Stimulated activated CD8-positive, alpha-beta memory T cell treated with anti-CD3 and anti-CD28 coated beads, Interleukin-12 subunit alpha, Interleukin-12 subunit beta, amount 100 ng/mL, for 24 hours (primary cell): ENCODE results near the gene PSMB3.
A peak's percentile ranks its signal among the peaks of the same experiment; 100 is the strongest.
"Not testable (repeated sequence)": the region's sequence is repeated elsewhere in the genome, so short reads cannot be mapped to it uniquely, and the experiment has no call there.

Experiments
- DNase-seq: peaks from one replicate; pipeline ENCODE4 v3.0.0-alpha.2; 2020; ENCODE audit errors: extremely low read depth

Gene PSMB3

DNA sequence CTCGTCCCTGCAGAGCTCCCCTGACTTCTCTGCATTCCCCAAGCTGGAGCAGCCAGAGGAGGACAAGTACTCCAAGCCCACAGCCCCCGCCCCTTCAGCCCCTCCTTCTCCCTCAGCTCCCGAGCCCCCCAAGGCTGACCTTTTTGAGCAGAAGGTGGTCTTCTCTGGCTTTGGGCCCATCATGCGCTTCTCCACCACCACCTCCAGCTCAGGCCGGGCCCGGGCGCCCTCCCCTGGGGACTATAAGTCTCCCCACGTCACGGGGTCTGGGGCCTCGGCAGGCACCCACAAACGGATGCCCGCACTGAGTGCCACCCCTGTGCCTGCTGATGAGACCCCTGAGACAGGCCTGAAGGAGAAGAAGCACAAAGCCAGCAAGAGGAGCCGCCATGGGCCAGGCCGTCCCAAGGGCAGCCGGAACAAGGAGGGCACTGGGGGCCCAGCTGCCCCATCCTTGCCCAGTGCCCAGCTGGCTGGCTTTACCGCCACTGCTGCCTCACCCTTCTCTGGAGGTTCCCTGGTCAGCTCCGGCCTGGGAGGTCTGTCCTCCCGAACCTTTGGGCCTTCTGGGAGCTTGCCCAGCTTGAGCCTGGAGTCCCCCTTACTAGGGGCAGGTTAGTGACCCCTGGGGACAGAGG, 36.1 kb upstream of the PSMB3 start:
- no peak for DNase-seq

DNA sequence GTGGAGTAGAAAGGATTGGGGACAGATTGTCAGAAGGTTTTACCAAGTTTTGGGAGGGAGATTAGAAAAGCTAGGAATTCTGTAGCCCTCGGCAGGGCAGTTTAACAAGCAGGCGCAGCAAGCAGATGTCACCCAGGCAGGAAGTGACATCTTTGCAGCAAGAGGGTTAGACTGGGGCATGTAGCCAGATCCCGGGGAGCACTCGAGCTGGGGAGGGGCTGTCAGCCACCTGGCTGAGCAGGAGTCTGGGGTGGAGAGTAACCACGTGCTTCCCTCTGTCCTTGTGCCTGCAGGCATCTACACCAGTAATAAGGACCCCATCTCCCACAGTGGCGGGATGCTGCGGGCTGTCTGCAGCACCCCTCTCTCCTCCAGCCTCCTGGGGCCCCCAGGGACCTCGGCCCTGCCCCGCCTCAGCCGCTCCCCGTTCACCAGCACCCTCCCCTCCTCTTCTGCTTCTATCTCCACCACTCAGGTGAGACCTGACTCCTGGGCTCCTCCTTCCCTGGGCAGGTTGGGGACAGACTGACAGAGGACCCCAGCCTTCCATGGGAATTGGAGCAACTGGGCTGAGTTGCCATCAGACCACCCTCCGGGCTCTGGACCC, 35.3 kb upstream of the PSMB3 start:
- DNase-seq: no peak

DNA sequence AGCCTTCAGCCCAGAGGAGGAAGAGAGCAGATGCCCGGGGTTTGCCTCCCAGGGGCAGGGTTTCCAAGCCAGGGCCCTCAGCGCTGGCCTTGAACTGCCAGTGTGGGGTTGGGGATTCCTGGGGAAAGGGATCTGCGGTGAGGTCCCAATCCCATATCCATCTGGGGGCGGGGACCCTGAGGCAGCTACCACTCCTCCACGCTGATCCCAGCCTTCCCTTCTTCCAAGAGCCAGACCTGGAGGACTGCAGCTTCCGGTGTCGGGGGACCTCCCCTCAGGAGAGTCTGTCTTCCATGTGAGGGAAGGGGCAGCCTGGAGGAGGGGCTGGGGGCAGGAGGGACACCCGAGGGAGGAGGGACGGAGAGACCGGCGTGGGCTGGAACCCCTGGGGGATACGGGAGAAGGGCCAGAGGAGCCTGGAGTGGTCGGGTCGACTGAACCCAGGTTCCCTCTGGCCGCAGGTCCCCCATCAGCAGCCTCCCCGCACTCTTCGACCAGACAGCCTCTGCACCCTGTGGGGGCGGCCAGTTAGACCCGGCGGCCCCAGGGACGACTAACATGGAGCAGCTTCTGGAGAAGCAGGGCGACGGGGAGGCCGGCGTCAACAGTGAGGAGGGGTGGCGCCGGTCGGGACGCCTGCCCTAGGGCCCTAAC, 33.1 kb upstream of the PSMB3 start:
- DNase-seq: no peak

DNA sequence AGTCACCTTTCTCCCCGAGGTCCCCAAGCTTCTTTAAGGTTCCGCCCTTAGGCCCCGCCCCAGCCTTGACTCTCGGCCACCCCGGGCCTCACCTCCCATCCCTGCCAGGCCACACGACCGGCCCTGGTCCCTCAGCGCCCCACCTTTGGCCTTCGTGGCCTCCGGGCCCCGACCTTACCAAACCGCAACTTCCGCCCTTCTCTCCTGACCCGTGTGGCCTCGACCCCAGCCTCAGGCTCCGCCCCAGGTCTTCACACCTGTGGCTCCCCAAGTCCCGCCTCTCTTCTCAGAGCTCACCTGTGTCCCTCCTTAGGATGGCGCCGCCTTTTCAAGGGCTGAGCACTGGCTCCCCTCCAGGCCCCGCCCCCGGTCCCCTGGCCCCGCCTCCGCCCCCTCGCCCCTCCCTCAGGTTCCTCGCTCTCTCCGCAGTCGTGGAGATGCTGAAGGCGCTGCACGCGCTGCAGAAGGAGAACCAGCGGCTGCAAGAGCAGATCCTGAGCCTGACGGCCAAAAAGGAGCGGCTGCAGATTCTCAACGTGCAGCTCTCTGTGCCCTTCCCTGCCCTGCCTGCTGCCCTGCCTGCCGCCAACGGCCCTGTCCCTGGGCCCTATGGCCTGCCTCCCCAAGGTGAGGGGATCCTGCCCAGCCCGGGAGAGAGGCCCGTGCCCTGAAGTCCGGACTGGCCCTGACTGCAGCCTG, 32.4 kb upstream of the PSMB3 start:
- no peak for DNase-seq

- no peak for DNase-seq
Measured at GRCh38 chr17:38720941-38721340, 31.6 kb upstream of the PSMB3 start.

DNA sequence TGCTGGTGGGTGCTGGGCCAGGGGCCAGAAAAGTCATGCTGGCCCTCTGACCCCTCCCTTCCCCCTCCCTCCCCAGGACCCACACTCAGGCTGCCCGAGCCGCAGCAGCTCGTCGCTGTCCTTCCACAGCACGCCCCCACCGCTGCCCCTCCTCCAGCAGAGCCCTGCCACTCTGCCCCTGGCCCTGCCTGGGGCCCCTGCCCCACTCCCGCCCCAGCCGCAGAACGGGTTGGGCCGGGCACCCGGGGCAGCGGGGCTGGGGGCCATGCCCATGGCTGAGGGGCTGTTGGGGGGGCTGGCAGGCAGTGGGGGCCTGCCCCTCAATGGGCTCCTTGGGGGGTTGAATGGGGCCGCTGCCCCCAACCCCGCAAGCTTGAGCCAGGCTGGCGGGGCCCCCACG, 30.7 kb upstream of the PSMB3 start:
- DNase-seq: no peak

- no peak for DNase-seq
Measured at GRCh38 chr17:38724337-38724988, 28.1 kb upstream of the PSMB3 start.

DNA sequence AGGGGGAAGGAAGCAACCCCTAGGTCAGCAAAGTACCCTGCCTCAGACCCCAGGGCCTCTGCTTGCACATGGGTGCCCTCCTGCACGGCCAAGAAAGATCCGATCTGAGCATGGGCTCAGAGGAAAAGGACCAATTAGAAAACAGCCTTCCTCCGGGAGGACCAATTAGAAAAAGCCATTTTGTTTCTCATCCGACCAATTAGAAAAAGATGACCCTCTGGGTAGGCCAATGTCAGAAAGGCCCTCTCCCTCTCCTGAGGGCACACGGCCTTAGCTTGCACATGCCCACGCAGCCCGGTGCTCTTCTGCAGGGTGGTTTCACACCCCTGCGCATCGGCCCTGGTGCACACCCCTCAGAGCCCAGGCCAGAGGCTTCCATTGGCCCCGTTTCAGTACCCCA, 27.5 kb upstream of the PSMB3 start:
- DNase-seq: no peak

DNA sequence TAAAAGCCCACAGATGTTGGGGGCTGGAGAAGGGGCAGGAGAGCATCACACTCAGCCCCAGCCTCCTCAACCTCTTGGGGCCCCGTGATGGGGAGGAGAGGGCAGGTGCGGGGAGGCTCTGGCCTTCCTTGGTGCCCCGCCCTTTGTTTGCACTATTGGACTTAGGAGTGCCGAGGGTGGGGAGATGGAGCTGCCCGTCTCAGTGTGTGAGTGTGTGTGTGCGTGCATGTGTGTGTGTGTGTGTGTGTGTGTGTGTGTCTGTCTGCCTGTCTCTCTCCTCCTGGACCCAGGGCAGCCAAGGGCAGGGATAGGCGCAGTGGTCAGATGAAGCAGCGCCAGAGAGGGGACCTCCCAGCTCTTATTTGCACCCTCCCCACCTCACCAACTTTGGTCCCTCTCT, 26.4 kb upstream of the PSMB3 start:
- DNase-seq: not testable (repeated sequence)

DNA sequence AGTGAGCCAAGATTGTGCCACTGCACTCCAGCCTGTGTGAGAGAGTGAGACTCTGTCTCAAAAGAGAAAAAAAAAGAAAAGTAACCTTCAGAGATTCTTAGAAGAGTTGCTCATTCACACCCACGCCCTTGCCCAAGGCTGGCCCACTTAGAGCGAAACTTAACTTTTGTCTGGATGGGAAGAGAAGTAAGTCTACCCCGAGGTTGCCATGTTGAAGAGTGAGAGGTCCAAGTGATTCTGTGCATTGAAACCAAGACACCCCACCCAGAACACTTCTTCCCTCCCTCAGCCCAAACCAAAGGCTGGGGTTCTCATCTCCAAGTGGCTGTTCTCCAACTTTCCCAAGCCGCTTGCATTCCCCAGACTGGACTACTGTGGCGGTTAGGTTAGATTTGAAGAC, 24.8 kb upstream of the PSMB3 start:
- no peak for DNase-seq

GRCh38 chr17:38728290-38728831, 24.2 kb upstream of the PSMB3 start:
- DNase-seq: no peak

- no peak for DNase-seq
Measured at GRCh38 chr17:38729368-38729885, 23.1 kb upstream of the PSMB3 start.

- DNase-seq: peak; percentile 77
Measured at GRCh38 chr17:38729886-38730525, 22.5 kb upstream of the PSMB3 start, which contains the start of gene CISD3. Gene CISD3 (plus strand): TSS chr17:38730341. CDS start chr17:38730359, 18 bp downstream.

DNA sequence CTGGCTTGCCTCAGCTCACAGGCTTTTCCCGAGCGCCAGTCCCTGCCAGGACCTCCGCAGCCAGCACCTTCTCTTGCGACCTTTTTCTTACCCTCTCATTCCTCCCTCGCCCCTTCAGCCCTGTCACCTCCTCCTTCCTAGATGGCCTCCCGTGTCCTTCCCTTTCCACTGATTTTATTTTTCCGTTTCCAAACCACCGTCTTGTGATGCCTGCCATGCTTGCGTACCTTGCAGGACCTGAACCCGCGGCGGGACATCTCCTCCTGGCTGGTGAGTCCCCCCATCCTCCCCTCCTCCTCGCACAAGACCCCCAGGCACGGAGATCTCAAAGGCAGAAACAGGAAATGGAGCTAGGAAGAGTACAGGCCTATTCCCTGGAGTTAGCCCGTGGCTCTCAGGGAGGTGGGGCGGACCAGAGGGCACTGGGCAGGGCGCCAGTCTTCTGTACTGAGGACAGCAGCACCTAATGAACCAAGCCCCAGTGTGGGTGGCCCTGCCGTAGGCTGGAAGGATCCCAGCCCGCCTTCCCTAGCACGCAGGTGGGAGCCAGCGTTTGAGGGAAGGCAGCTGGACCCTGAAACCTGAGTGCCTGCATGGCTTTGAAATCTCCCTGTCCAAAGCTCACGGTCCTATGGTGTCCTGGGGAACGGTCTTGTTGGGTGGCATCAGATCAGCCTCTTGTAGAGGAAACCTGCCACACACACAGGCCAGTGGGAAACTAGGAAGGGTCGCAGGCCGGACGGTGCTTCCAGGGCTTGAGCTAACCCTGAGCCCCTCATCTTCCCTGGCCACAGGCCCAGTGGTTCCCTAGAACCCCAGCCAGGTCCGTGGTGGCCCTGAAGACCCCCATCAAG, 21.8 kb upstream of the PSMB3 start:
- DNase-seq: no peak

- no peak for DNase-seq
Measured at GRCh38 chr17:38731526-38732294, 20.8 kb upstream of the PSMB3 start.

DNA sequence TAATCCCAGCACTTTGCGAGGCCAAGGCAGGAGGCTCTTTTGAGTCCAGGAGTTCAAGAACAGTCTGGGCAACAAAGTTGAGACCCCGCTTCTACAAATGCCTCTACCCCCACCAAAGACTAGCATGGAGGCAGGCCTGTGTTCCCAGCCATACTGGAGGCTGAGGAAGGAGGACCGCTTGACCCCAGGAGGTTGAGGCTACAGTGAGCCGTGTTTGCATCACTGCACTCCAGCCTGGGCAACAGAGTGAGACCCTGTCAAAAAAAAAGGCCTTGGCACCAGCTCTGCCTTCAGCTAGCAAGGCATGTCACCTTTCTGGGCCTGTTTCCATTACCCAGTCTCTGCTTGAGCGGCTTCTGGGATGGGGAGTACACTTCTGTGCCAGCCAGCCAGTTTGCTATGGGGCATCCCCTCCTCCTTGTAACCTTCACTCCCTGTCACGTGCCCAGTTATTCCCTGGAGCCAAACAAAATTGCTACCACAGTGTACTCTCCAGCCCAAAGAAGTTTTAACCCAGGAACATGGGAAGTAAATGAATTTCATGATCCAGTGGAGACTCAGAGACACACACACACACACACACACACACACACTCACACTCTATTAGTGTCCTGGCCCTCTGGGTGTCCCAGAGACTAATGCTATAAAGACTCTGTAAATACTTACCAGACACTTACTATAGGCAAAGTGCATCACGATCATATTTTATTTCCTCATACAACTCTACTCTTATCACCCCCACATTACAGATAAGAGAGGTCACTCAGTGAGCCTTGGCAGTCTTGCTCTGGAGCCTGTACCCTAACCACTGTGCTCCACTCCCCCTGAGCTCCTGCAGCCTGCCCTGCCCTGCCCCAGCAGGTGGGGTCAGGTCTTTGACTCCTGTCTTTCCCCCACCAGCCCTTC, 19.9 kb upstream of the PSMB3 start:
- DNase-seq: no peak

DNA sequence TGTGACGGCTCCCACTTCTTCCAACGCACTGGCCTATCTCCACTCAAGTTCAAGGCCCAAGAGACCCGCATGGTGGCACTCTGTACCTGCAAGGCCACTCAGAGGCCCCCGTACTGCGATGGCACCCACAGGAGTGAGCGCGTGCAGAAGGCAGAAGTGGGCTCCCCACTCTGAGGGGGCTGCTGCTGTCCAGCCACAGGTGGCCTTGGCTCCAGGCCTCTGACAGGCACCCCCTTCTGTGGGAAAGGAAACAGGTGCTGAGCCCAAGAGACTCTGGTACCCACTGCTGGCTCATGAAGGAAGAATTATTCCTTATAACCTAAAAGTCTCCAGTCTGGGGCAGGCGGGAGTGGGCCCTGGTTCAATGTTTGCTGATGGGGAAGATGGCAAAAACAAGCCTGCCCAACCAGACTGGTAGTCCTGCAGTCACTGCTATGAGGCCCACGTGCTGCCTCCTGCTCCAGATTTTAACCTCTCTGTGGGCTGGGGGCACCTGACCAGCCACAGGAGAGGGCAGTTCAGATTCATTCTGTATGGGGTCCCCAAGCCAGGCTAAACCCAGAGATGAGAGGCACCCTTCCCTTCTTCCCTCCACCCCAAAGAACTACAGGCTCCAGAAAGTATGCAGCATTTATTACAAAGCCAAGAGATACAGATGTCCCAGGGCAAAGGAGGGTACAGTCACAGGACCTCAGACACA, 19.1 kb upstream of the PSMB3 start:
- no peak for DNase-seq
